Measurements from ENCODE around the gene CALHM3.
"Not testable (repeated sequence)": the region's sequence is repeated elsewhere in the genome, so short reads cannot be mapped to it uniquely, and the experiment has no call there.

Gene CALHM3

DNA sequence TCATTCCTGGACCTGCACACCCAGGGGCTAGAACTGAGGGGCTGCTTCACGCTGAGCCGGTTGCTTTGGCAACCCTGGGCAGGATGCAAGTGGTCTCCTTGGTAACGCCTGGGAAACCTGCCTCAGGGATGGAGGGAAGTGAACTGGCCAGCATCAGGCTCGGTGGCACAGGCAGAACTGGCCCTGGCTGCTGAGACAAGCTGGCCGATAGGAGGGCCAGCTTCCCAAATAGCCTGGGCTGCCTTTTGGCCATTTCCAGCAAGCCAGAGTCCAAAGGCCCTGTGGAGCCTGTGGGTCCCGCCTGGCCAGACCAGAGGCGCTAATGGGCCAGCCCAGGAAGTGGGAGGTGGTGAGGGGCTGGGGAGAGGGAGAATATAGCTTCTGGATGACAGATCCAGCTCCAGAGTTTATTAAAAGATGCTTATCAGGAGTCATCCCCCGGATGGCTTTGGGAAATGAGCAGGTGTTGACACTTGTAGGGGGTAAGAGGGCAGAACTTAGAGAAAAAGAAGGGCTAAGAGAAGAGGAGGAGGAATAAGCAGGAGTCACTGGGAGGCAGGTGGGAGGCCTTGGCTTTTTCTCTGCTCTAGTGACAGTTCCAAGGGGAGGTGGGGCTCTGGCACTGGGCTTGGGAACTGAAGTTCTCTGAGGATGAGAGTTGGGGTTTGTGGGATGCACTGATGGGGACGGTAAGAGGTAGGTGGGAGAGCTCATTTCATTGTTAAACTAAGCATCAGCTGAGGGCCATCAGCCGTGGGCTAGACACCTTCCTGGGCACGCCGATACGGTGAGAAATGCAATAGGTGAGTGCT is 24.0 kb upstream of the CALHM3 start:
- no peak for DNase-seq (ENCODE audit: low read depth in 2 of 2)

DNA sequence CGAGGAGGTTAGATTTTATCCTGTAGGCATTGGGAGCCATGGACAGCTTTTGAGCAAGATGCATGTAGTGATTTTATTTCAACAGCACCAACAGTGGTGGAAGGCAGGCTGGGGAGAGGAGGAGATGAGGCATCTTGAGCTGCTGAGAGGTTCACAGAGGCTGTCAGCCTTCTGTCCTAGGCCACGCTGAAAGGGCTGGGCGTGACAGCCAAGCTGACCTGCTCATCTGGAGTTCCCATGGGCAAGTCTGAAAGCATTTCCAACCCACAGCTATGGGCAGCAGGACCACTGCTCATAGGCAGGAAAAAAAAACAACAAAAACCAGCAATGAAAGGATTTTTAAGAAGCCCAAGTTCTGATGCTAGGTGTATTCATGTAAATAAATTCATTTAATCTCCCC is 22.1 kb upstream of the CALHM3 start:
- no peak for DNase-seq (ENCODE audit: low read depth in 2 of 2)

DNA sequence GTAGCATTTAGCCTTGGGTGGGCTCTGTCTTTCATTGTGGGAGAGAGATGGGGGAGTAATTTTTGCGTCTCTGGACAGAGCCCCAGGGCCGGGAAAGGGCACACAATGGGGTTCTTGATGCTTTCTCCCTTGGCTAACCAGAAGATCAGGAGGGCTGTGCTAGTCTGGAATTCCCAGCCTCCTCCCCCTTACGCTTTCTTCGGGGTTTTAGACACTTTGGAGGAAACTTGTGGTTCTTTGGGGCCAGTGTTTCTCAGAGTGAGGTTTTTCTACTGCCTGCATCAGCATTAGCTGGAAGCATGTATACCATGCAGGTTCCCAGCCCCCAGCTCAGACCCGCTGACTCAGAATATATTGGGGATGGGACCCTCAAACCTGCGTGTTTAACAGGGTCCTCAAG is 21.4 kb upstream of the CALHM3 start:
- no peak for DNase-seq (ENCODE audit: low read depth in 2 of 2)

DNA sequence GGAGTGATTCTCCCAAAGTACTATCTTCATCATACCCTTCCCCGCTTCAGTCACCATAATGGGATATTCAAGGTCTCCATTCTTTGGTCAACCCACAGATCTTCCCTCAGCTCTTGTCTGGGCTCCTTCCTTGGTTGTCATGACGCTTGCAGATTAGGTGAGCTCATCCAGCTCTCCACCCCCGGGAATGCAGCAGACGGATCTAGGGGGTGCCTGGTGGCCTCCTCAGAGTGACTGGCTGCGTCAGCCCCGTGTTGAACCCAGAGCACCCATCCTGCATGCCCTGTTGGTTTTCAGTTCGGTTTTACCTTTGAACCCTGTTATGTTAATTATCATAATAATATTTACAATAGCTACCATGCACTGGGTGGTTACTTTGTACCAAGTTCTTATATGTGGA is 20.8 kb upstream of the CALHM3 start:
- DNase-seq (ENCODE audit: low read depth in 2 of 2) = no peak

DNA sequence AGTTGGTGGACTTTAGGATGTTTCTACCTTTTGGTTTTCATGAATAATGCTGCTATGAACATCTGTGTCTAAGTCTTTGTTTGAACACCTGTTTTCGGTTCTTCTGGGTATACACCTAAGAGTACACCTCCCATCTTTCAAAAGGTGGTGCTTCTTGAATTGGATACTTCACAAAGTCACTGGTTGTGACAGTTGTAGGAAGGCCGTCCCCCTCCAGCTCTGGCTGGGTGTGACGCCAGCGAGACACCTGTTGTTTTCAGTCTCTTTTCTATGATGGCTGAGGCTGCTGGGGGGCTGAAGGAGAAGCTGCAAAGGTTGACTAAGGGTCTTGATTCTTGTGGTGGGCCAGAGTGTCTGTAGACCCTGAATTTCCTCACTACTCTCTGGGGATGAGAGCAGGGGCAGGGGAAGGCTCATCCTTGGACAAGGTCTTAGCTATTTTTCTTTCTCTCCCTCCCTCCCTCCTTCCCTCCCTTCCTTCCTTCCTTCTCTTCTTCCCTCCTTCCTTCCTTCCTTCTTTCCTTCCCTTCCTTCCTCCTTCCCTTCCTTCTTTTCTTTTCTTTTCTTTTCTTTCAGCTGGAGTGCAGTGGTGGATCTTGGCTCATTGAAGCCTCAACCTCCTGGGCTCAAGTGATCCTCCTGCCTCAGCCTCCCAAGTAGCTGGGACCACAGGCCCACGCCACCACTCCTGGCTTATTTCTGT is 20.0 kb upstream of the CALHM3 start:
- no peak for DNase-seq (ENCODE audit: low read depth in 2 of 2)

DNA sequence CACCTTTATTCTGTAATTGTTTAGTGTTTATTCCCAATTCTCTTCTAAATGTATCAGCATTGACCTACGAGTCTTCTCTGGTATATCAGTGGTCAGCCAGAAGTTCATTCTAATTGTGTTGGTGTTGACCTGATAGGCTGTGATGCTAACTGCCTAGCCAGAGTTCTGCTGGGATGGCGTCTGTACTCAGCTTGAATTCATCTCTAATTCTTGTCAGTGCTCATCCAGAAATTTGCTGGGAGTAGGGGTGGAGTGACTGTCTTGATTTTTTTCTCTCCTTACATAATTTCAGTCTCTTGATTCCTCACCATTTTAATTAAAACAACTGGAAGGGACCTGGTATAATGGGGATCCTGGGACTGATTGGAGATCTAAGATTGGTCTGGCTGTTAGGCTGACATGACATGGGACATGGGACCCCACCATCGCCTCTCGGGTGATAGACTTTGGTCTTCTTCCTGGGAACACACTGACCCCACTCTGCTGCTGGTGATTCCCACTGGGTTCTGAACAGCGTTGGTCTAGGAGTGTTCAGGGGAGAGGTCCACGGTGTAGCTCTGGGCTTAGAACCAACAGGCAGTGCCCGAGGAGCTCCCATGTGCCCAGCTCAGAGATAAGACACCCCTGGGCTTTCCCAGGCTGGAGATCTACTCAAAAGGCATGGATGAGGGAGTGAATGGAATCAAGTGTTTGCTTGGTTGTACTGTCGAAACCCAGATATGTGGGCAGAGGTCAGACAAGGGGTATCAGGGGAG is 18.3 kb upstream of the CALHM3 start:
- DNase-seq (ENCODE audit: low read depth in 2 of 2) = no peak

DNA sequence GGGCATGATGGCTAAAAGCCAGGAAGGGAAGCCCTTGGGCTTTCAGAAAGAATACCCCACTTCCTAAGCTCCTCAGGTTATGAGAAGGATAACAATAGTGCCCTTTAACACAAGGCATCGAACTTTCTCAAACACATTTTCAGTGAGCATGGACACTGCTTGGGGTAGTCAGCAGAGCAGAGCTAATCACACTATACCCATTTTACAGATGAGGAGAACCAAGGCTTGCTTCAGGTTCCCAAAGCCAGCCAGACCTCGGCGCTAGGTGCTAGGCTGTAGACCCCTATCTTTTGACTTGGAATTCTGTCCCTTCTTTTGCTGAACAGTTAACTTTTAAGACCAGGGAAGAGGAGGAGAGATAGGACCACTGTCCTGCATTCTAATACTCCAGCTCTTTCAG is 16.3 kb upstream of the CALHM3 start:
- DNase-seq (ENCODE audit: low read depth in 2 of 2) = no peak

DNA sequence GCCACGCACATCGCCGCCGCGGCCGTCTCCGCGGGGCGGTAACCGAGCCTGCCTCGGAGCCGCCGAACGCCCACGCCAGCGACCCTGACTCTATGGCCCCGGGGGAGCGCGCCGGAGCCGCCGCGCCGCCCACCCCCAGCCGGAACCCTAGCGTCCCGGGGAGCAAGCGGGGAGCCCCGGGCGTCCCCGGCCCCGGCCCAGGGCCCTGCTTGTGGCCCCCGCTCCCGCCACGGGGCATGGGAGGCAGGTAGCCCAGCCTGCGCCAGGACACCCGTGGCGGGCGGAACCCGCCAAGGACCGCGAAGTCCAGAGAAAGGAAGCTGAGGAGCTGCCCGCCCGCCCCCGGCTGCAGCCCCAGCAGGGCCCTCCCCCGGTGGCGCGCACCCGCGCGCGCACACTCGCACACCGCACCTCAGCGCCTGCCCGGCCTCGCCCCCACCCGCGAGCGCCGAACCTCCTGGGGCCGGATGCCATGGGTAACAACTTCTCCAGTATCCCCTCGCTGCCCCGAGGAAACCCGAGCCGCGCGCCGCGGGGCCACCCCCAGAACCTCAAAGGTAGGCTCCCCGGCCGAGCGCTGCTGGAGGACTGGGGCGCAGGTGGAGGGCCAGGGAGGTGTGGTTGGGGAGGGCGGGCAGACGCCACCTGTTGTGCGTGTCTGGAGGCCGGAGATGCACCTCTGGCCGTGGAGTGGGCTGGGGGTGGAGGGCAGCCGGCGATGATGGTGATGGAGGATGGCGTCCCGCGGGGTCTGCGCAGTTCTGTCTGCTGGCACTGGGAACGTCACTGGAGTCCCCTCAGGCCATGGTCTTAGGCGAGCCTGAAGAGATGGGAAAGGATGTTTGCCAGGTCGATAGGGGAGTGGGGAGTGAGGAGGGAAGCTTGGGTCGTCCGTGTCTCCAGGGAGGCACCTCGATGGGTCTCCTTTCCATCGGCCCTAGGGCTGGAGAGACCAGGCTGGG is 15.2 kb upstream of the CALHM3 start:
- DNase-seq (ENCODE audit: low read depth in 2 of 2) = no peak

DNA sequence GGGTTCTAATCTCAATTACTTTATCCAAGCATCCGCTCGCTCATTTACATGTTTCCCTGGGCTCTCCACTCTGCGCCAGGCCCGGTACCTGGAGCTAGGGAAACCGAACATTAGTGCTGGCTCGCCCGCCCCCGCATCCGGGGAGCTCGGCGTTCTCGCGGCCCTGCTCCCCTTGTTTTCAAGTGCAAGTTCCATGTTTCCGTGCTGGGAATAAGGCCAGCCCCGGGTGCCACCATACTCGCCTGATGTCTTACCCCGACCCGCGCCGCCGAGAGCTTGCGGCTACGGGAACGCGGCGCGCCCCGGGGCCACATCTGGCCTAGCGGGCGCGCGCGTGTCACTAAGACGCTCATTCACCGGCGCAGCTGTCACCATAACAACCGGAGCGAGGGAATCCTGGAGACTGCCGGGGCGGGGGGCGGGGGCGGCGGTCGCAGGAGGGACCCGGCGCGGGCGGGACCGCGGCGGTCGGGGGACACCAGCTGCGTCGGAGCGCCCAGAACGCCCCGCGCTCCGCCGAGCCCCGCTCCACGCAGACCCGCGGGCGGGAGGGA is 14.4 kb upstream of the CALHM3 start, which contains the start of gene NEURL1:
TSS of gene NEURL1 (plus strand) at position 344 of the 554 bp plus-strand sequence. CDS start 683 bp downstream, outside the sequence.
- DNase-seq (ENCODE audit: low read depth in 2 of 2) = no peak

DNA sequence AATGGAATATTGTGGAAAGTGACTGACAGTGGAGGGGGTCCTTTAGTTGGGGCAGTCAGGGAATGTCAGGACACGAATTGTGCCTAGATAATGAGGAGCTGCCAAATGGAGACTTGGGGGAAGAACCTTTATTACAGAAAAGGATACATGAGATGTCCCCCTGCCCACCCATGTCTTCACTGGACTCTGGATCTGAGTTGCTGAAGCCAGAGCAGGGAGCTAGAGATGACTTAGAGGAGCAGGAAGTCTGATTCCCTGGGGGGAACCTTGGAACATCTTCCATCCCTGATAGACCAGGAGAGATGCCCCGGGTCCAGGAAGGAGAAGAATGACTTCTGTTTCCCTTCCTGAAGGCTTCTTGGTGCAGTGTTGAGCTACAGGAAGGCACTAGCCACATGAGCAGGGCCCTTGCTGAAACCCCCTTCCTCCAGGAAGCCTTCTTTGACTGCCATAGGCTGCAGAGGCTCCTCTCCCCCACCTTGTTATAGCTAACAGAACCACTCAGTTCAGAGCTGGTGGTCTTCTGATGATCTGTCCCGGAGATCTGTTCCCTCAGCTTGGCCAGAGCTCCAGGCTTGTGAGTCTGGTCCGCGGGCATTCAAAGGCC is 13.7 kb upstream of the CALHM3 start:
- no peak for DNase-seq (ENCODE audit: low read depth in 2 of 2)

DNA sequence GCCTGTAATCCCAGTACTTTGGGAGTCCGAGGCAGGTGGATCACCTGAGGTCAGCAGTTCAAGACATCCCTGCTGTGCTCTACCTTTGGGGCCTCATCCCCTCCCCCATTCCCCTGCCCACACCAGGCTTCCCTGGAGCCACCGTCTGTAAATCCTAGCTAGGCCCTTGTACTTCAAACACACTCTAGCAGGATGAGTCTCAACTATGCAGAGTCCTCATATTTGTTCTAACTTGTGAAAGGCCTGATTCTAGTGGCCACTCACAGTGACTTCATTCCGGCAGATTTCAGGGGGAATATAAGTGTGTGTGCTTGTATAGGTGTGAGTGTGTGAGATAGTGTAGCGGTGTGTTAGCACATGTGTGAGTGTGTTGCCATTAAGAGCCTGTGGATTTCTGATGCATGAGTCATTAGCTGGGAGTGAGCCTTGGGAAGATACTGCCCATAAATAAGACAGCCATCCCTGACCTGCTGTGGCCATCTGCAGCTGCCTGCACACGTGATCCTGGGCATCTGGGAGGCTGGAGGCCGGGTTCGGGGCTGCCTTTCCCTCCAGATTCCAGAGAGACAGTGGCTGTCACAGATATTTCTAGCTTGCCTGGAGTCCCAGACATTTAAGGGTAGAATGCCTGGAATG is 12.8 kb upstream of the CALHM3 start:
- no peak for DNase-seq (ENCODE audit: low read depth in 2 of 2)

DNA sequence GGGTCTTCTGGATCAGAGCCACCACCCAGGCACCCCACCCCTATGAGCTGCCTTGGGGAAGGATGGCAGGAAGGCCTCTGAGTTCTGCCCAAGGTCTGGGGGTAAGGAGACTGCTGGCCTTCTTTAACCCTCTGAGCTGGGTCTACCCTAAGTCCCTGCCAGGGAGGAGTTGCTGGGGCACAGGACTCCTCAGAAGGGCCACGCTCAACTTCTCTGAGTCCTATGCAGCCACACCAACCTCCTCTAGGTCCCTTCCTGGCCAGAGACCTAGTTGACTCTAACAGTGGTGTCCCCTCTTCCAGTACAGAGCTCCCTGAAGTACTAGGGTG is 11.9 kb upstream of the CALHM3 start:
- no peak for DNase-seq (ENCODE audit: low read depth in 2 of 2)

DNA sequence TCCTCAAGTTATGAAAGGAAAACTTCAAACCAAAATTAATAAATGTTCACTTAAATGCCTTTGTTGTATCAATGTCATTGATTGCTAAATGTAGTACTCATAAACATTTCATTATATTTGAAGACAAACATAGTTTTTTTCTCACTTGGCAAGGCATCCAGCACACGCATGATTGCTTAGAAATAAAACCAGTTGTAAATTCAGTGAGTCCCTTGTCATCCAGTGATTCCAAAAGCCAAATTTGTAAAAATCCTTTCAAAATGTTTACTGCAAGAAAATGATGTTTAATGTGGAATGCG is 8.3 kb upstream of the CALHM3 start:
- DNase-seq (ENCODE audit: low read depth in 2 of 2) = no peak

DNA sequence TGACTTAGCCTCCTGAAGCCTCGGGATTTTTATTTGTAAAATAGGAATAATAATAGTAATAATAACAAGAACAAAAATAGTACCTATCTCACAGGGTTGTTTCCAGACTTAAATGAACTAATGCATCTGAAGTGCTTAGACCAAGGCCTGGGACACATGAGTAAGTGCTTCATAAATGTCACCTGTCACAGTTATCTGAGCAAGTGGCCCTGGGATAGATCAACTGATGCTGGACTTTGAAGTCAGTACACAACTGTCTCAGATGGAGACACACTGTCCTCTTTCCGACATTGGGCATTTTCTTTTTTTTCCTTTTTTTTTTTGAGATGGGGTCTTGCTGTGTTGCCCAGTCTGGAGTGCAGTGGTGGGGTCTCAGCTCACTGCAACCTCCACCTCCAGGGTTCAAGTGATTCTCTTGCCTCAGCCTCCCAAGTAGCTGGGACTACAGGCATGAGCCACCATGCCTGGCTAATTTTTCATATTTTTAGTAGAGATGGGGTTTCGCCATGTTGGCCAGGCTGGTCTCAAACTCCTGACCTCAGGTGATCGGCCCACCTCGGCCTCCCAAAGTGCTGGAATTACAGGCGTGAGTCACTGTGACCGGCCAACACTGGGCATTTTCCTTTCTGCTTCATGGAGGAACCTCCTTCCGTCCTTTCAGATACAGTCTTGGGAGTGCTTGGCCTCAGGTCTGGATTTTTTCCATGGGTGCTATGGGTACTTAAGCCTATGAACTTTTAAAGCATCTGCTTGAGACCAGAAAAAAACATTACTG is 7.8 kb upstream of the CALHM3 start:
- not testable (repeated sequence) for DNase-seq (ENCODE audit: low read depth in 2 of 2)

DNA sequence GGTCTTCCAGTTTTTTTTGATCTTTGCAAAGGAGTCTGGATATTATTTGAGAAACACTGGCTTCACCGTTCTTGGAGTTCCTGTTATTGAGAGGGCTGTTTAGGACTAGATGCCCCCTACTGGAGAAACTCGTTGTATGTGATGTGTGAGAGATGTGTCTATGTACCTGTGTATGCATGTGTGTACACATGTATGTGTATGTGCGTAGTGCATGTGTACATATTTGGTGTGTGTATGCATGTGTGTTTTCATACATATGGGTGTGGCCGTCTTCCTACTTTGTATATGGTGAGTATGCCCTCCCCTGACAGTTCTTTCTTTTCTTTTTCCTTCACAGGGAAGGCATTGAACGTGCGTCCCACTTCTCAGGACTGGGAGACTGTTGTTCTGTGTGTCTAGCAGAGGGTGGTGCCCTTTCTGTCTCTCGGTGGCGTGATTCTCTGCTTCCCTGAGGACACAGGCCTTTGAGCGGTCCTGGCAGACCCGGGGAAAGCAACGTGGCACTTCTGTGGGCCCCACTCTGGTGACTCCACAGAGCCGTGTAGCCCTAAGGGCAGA is 3.0 kb upstream of the CALHM3 start:
- DNase-seq (ENCODE audit: low read depth in 2 of 2) = no peak

DNA sequence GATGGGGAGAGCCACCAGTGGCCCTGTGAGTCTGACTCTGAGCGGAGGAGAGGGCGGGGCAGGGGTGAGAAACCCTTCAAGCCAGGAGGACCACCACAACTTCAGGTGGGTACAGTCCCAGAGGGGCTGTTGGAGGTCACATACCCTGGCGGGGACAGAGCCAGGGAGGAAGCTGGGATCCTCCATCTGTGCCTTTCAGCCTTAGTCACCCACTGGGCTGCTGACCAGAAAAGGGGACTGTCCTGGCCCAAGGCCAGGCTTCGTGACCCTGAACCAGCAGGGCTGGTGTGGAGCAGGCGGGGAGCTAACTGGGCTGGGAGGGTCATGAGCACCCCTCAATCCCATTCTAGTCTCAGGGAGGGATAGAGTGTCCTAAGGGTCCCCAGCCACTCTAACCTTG is 1.5 kb upstream of the CALHM3 start:
- no peak for DNase-seq (ENCODE audit: low read depth in 2 of 2)

DNA sequence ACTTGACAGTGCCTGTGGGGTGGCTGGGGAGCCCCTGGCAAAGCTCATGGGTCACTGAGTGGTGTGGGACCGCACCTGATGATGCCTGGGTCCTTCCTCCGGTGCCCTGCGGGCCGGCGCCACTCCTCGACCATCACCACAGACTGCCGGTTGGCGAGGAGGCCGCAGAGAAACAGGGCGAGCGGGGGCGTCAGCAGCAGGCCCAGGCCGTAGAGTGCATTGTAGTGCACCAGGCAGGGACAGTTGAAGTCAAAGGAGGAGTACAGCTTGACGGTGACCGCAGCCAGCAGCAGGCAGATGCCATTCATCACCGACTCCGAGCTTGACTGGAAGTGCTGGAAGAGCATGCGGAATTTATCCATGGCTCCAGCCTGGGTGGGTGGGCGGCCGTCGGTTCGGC is 369 bp downstream of the CALHM3 start:
- no peak for DNase-seq (ENCODE audit: low read depth in 2 of 2)

DNA sequence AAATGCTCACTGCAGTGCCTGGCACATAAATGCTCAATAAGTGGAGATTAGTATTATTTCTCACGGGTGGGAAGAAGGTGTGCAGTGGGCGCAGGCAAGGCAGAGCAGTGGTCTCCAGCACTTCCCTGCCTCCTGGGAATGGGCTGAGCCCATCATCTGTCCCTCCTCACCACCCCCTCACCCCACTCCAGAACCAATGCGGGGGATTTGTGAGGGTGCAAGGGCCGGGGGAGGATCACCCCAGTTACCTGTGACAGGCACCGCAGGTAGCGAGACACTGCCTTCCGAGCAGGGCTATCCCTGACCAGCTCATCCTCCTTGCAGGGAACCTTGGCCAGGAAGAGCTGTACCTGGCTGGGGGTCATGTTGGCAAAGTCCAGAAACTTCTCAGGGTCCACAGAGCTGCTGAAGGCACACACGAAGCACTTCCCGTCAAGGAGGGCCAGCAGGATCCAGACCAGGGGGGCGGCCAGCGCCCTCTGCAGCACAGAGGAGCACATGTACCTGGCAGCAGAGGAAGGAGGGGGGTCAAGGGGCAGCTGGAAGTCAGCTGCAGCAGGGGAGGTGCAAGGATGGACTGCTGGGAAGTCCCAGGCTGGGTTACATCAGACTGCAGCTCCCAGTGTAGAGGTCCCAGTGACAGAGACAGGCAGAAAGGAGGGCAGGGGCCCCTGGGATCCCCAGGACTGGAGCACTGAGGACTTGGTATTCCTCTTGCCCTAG is 2.8 kb downstream of the CALHM3 start:
- no peak for DNase-seq (ENCODE audit: low read depth in 2 of 2)

DNA sequence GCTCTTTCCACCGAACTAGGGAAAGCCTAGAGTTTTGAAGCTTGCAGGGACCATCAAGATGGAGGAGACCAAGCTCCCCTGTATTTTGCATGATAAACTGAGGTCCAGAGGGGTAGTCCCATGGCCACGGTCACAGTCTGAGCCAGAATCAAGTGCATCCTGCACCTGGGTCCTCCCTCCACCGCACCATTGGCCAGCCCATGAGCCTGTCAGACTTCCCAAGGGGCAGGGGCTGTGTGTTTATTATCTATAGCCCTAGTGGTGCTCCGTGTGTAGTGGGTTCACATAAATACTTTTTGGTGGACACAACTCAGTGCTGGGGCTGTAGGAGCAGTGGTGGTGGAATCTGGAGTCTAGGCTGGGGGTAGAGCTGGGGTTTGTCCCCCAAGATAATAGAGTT is 3.6 kb downstream of the CALHM3 start:
- DNase-seq (ENCODE audit: low read depth in 2 of 2) = no peak
